Hippocampal formation (tissue), 2 donors: Measurements from ENCODE around the gene CLDN11.

Source experiments
- DNase-seq, 2 donors: peaks; one replicate each; lab custom pipeline; 2025; lab: John Stamatoyannopoulos, UW

The CLDN11 gene

GRCh38 chr3:170470063-170471016, 51.7 kb downstream of the CLDN11 start:
- DNase-seq, result peak; percentile 44 to 85

- DNase-seq, result peak in 1 of 2 donors; percentile 30
Observed at GRCh38 chr3:170471149-170471548, 52.5 kb downstream of the CLDN11 start.

- DNase-seq, result no peak
Observed at GRCh38 chr3:170473358-170473757, 54.7 kb downstream of the CLDN11 start.

- no peak for DNase-seq
Observed at GRCh38 chr3:170475092-170475685, 56.5 kb downstream of the CLDN11 start.

- peak in 1 of 2 donors; percentile 34 for DNase-seq
Observed at GRCh38 chr3:170476291-170476690, 57.6 kb downstream of the CLDN11 start.

- no peak for DNase-seq
Observed at GRCh38 chr3:170477395-170477794, 58.7 kb downstream of the CLDN11 start.

- DNase-seq, result no peak
Observed at GRCh38 chr3:170480111-170480510, 61.4 kb downstream of the CLDN11 start.

- no peak for DNase-seq
Observed at GRCh38 chr3:170482199-170482598, 63.5 kb downstream of the CLDN11 start.

- DNase-seq, result no peak
Observed at GRCh38 chr3:170483485-170484262, 65.0 kb downstream of the CLDN11 start.
